ENCODE results near the gene RYR3.

RYR3 gene

GRCh38 chr15:33788906-33789540 lies 478.3 kb downstream of the RYR3 start:
- H3K79me2 ChIP-seq (ENCODE audit: low read length) = no peaks in the 10 kb centered on the region
- H3K4me1 ChIP-seq (ENCODE audit: low read length) = no peaks in the 10 kb centered on the region
- H3K36me3 ChIP-seq (replicated peaks; ENCODE audit: low read depth, low read length) = no peaks in the 10 kb centered on the region
- TF ChIP-seq EZH2phosphoT487 (IDR thresholded peaks at IDR 0.05; ENCODE audit: low read depth) (no peak), CTCF (IDR thresholded peaks at IDR 0.05; ENCODE audit: low read depth, low read length) (no peak)
- H3K27ac ChIP-seq (ENCODE audit: low read length) = no peak overlapping the region
- no peak overlapping the region for H3K9ac ChIP-seq (ENCODE audit: low read length)
- no peaks in the 10 kb centered on the region for H4K20me1 ChIP-seq (ENCODE audit: insufficient read depth, low read length)
- no peaks in the 10 kb centered on the region for H3K9me3 ChIP-seq (ENCODE audit: insufficient read depth, low read length)
- 0 out of 2 replicates have a peak overlapping the region, but pooled peaks have one; percentile 54 for H2AFZ ChIP-seq (ENCODE audit: low read depth, low read length)
- H3K27me3 ChIP-seq (ENCODE audit: low read depth, low read length) = peaks cover 13% of the 10 kb centered on the region; the same call in 1 of the 2 replicates
- H3K4me3 ChIP-seq (ENCODE audit: low read length) = no peak overlapping the region
- peak overlapping the region; percentile 28; the same call in 1 of the 2 replicates for H3K4me2 ChIP-seq (ENCODE audit: low read length)

- Histone ChIP-seq H3K27me3 (ENCODE audit: low read depth, low read length) (peaks cover 18% of the 10 kb centered on the region), H2AFZ (ENCODE audit: low read depth, low read length) (no peak overlapping the region), H3K4me1 (ENCODE audit: low read length) (no peaks in the 10 kb centered on the region), H3K4me2 (ENCODE audit: low read length) (no peak overlapping the region), H3K4me3 (ENCODE audit: low read length) (no peak overlapping the region), H3K27ac (ENCODE audit: low read length) (no peak overlapping the region), H3K9me3 (ENCODE audit: insufficient read depth, low read length) (no peaks in the 10 kb centered on the region), H3K79me2 (ENCODE audit: low read length) (no peaks in the 10 kb centered on the region), H3K9ac (ENCODE audit: low read length) (no peak overlapping the region), H4K20me1 (ENCODE audit: insufficient read depth, low read length) (no peaks in the 10 kb centered on the region), H3K36me3 (replicated peaks; ENCODE audit: low read depth, low read length) (no peaks in the 10 kb centered on the region)
- TF ChIP-seq CTCF (IDR thresholded peaks at IDR 0.05; ENCODE audit: low read depth, low read length) = no peak
- TF ChIP-seq EZH2phosphoT487 (IDR thresholded peaks at IDR 0.05; ENCODE audit: low read depth) = no peak
These were observed 483.7 kb downstream of the RYR3 start for GRCh38 chr15:33794453-33794852.

- no peak overlapping the region for H3K27ac ChIP-seq (ENCODE audit: low read length)
These were observed 484.3 kb downstream of the RYR3 start for GRCh38 chr15:33795070-33795469.

GRCh38 chr15:33797651-33798050 lies 486.9 kb downstream of the RYR3 start:
- Histone ChIP-seq H3K79me2 (ENCODE audit: low read length) (no peaks in the 10 kb centered on the region), H3K4me1 (ENCODE audit: low read length) (no peaks in the 10 kb centered on the region), H3K4me2 (ENCODE audit: low read length) (no peak overlapping the region), H3K9me3 (ENCODE audit: insufficient read depth, low read length) (no peaks in the 10 kb centered on the region), H2AFZ (ENCODE audit: low read depth, low read length) (no peak overlapping the region), H4K20me1 (ENCODE audit: insufficient read depth, low read length) (no peaks in the 10 kb centered on the region), H3K27me3 (ENCODE audit: low read depth, low read length) (peaks cover 9% of the 10 kb centered on the region; the same call in 1 of the 2 replicates), H3K9ac (ENCODE audit: low read length) (no peak overlapping the region), H3K36me3 (replicated peaks; ENCODE audit: low read depth, low read length) (no peaks in the 10 kb centered on the region), H3K4me3 (ENCODE audit: low read length) (no peak overlapping the region), H3K27ac (ENCODE audit: low read length) (no peak overlapping the region)
- TF ChIP-seq EZH2phosphoT487 (IDR thresholded peaks at IDR 0.05; ENCODE audit: low read depth) (no peak), CTCF (IDR thresholded peaks at IDR 0.05; ENCODE audit: low read depth, low read length) (no peak)

More at GRCh38 chr15:33795070-33795469, 484.3 kb downstream of the RYR3 start:
- Histone ChIP-seq H3K27me3 (ENCODE audit: low read depth, low read length) (peaks cover 18% of the 10 kb centered on the region), H4K20me1 (ENCODE audit: insufficient read depth, low read length) (no peaks in the 10 kb centered on the region), H3K4me3 (ENCODE audit: low read length) (no peak overlapping the region), H3K79me2 (ENCODE audit: low read length) (no peaks in the 10 kb centered on the region), H3K9me3 (ENCODE audit: insufficient read depth, low read length) (no peaks in the 10 kb centered on the region), H3K9ac (ENCODE audit: low read length) (no peak overlapping the region), H3K4me2 (ENCODE audit: low read length) (no peak overlapping the region), H3K4me1 (ENCODE audit: low read length) (no peaks in the 10 kb centered on the region), H2AFZ (ENCODE audit: low read depth, low read length) (no peak overlapping the region), H3K36me3 (replicated peaks; ENCODE audit: low read depth, low read length) (no peaks in the 10 kb centered on the region)
- no peak for TF ChIP-seq CTCF (IDR thresholded peaks at IDR 0.05; ENCODE audit: low read depth, low read length)
- no peak for TF ChIP-seq EZH2phosphoT487 (IDR thresholded peaks at IDR 0.05; ENCODE audit: low read depth)

Measured in OCI-LY3 (cell line).